K562 (cell line): Measurements from ENCODE around the gene SBK1. TPM values are rescaled to one million over a fixed set of nuclear protein-coding genes. Genes with fewer than 3 reads are reported as not detected.

ENCODE experiments used
- ATAC-seq: fragments of 200-7000 bp; cut with Tn5 transposase; 3 replicates; pipeline ENCODE4 v1.9.1; 2020; ENCODE audit warnings: moderate library complexity
- BruUV-seq: library from RNA; stranded (reverse); fragments of 400-500 nt; replicated peaks from 2 replicates; lab custom pipeline; 2021; lab: Mats Ljungman, UMichigan
- CTCF ChIA-PET: fragments of 300-600 bp; formaldehyde crosslinking; extraction: SDS; loops from one replicate; lab custom pipeline; 2021; ENCODE audit warnings: low intra/inter-chr PET ratio; lab: Yijun Ruan, JAX
- POLR2A ChIA-PET: fragments of 300-600, 350-650 bp; sonication (Branson Sonifier 250); formaldehyde crosslinking; extraction: SDS; loops from one replicate; lab custom pipeline; 2021; ENCODE audit warnings: antibody characterized with exemption, inconsistent platforms; lab: Yijun Ruan, JAX
- DNase-seq, 4 experiments: peaks; one replicate each; pipeline versions ENCODE4 v3.0.0 to v3.0.0-alpha.2; 2011 to 2018; ENCODE audit warnings: low spot score in 3 of 4, mixed read lengths in 3 of 4; ENCODE audit errors: extremely low read depth in 1 of 4
- FAIRE-seq: peaks from 2 replicates; lab custom pipeline; 2011; peaks lifted over from hg19 to GRCh38; lab: Jason Lieb, UNC
- H2AFZ ChIP-seq: 2 replicates; pipeline ENCODE4 v1.6.0; 2011; ENCODE audit warnings: low read depth, low read length, control low read depth, inconsistent platforms
- H3K27ac ChIP-seq: fragments of 200-600 bp; 3 replicates; pipeline ENCODE4 v1.8.0; 2011; ENCODE audit warnings: low read depth, mild to moderate bottlenecking, control low read depth, inconsistent platforms, low read length, moderate library complexity, mixed read lengths; ENCODE audit errors: extremely low read depth
- H3K27me3 ChIP-seq, 2 experiments: fragments of 300-600 bp in 1 of 2; 2 replicates in 1 of 2; 3 replicates in 1 of 2; pipeline versions ENCODE4 v1.6.0 to v1.8.0; 2011; ENCODE audit warnings: inconsistent platforms in 2 of 2, low read length in 2 of 2, mild to moderate bottlenecking in 1 of 2, mixed read lengths in 1 of 2, moderate library complexity in 1 of 2; ENCODE audit not compliant: control insufficient read depth in 2 of 2, insufficient read depth in 2 of 2
- H3K36me3 ChIP-seq: fragments of 300-600 bp; 3 replicates; pipeline ENCODE4 v1.8.0; 2011; ENCODE audit warnings: mild to moderate bottlenecking, low read length, inconsistent platforms; ENCODE audit not compliant: control insufficient read depth, insufficient read depth
- H3K4me1 ChIP-seq, 2 experiments: fragments of 200-600 bp in 1 of 2; replicated peaks in 1 of 2; 2 replicates in 1 of 2; 3 replicates in 1 of 2; pipeline versions ENCODE4 v1.5.1 to v1.8.0; 2011; ENCODE audit warnings: inconsistent platforms in 2 of 2, low read length in 2 of 2, mild to moderate bottlenecking in 1 of 2, mixed read lengths in 1 of 2, moderate library complexity in 1 of 2; ENCODE audit not compliant: control insufficient read depth in 2 of 2, insufficient read depth in 2 of 2
- H3K4me2 ChIP-seq: 2 replicates; pipeline ENCODE4 v1.6.1; 2011; ENCODE audit warnings: low read length, control low read depth, inconsistent platforms, mixed read lengths; ENCODE audit not compliant: insufficient read depth
- H3K4me3 ChIP-seq: fragments of 200-600 bp; sonication (generic), shearing (Covaris generic); 2 replicates; pipeline ENCODE4 v1.5.1; 2016; ENCODE audit warnings: control low read depth, inconsistent platforms
- H3K79me2 ChIP-seq: fragments of 200-600 bp; 3 replicates; pipeline ENCODE4 v1.8.0; 2011; ENCODE audit warnings: low read length, inconsistent platforms; ENCODE audit not compliant: control insufficient read depth, insufficient read depth
- H3K9ac ChIP-seq, 2 experiments: 2 replicates each; pipeline versions ENCODE4 v1.6.0 to v1.6.1; 2011; ENCODE audit warnings: low read depth in 2 of 2, low read length in 2 of 2, control low read depth in 1 of 2, inconsistent platforms in 1 of 2, mild to moderate bottlenecking in 1 of 2, mixed read lengths in 1 of 2; ENCODE audit not compliant: insufficient read depth in 1 of 2
- H3K9me1 ChIP-seq: one replicate; pipeline ENCODE4 v1.6.0; 2011; ENCODE audit warnings: inconsistent platforms, mild to moderate bottlenecking, low read length, moderate library complexity; ENCODE audit not compliant: control insufficient read depth, insufficient read depth
- H3K9me3 ChIP-seq: replicated peaks from 2 replicates; pipeline ENCODE4 v1.5.1; 2011; ENCODE audit warnings: low read depth, low read length, inconsistent platforms; ENCODE audit not compliant: control insufficient read depth, insufficient read depth
- H4K20me1 ChIP-seq: replicated peaks from 2 replicates; pipeline ENCODE4 v1.6.1; 2011; ENCODE audit warnings: low read length, inconsistent platforms, mixed read lengths; ENCODE audit not compliant: control insufficient read depth, insufficient read depth
- NEUROD1 ChIP-seq: fragments of 150-350 bp; IDR thresholded peaks from 2 replicates; pipeline ENCODE4 v1.6.1; 2014; ENCODE audit warnings: borderline replicate concordance, low read length, low read depth; ENCODE audit not compliant: partially characterized antibody
- ZNF124 ChIP-seq: sonication (generic); formaldehyde crosslinking; IDR thresholded peaks from 2 replicates; pipeline ENCODE4 v1.8.1; 2022; ENCODE audit warnings: missing genetic modification reagents
- ZNF444 ChIP-seq: fragments of 250-450 bp; sonication (Bioruptor Pico); IDR thresholded peaks from 2 replicates; pipeline ENCODE4 v1.4.0; 2020; ENCODE audit warnings: mild to moderate bottlenecking, moderate library complexity
- WGBS: fragments of 100-300 bp; shearing (Covaris generic); methylation state at CpG from one replicate; pipeline ENCODE4 v1.1.6; 2016; ENCODE audit warnings: low coverage, mixed read lengths; ENCODE audit not compliant: insufficient coverage; ENCODE audit errors: missing lambda C conversion rate; 5-methylcytosine and 5-hydroxymethylcytosine counted together
- in situ Hi-C: fragments of 300-500 bp; cut with MboI; formaldehyde crosslinking; loops from 4 replicates; pipeline ENCODE4 v1.15.0; 2018; ENCODE audit warnings: inconsistent platforms, mixed read lengths
- intact Hi-C: fragments of 100-400 bp; cut with micrococcal nuclease; formaldehyde crosslinking; loops from 2 replicates; pipeline ENCODE4 v1.14.2; 2022
- polyA plus RNA-seq, 8 experiments: library from polyadenylated mRNA; depleted of rRNA in 4 of 8; stranded (reverse) in 5 of 8; unstranded in 3 of 8; fragments of >200 nt; fragmentation: Nextera tagmentation in 2 of 8; fragmentation: Illumina TruSeq in 1 of 8; extraction: Ambion mirVana in 2 of 8; extraction: Trizol in 1 of 8; gene quantifications; 2 replicates each; pipeline versions ENCODE4 v1.2.1 to v1.2.3, GENCODE V29; 2011 to 2014; ENCODE audit warnings: inconsistent platforms in 1 of 8, missing spikeins in 1 of 8
- total RNA-seq, 7 experiments: library from RNA; depleted of rRNA in 6 of 7; stranded (reverse); fragments of >200 nt in 6 of 7; fragmentation: Illumina TruSeq in 2 of 7; extraction: Trizol in 2 of 7; gene quantifications; 2 replicates each; pipeline versions ENCODE4 v1.2.1 to v1.2.3, GENCODE V29; 2011 to 2021; ENCODE audit warnings: low replicate concordance in 1 of 7
- TF ChIP-seq, protein P1 (sequence below): sonication (generic); formaldehyde crosslinking; IDR thresholded peaks from 2 replicates; pipeline ENCODE4 v1.8.1; 2023; ENCODE audit warnings: missing genetic modification reagents, mild to moderate bottlenecking, borderline replicate concordance
- TF ChIP-seq, protein P2 (sequence below): sonication (generic); formaldehyde crosslinking; IDR thresholded peaks from 2 replicates; pipeline ENCODE4 v1.8.0; 2023; ENCODE audit warnings: mild to moderate bottlenecking, missing genetic modification reagents

SBK1 gene
- total and polyA plus RNA-seq, 9 of the 15 experiments (the other 6 are each of a cell fraction or from before 2014, with no cell fraction given) = 0.01 to 0.07 (median 0.03) TPM; not detected in 6

DNA sequence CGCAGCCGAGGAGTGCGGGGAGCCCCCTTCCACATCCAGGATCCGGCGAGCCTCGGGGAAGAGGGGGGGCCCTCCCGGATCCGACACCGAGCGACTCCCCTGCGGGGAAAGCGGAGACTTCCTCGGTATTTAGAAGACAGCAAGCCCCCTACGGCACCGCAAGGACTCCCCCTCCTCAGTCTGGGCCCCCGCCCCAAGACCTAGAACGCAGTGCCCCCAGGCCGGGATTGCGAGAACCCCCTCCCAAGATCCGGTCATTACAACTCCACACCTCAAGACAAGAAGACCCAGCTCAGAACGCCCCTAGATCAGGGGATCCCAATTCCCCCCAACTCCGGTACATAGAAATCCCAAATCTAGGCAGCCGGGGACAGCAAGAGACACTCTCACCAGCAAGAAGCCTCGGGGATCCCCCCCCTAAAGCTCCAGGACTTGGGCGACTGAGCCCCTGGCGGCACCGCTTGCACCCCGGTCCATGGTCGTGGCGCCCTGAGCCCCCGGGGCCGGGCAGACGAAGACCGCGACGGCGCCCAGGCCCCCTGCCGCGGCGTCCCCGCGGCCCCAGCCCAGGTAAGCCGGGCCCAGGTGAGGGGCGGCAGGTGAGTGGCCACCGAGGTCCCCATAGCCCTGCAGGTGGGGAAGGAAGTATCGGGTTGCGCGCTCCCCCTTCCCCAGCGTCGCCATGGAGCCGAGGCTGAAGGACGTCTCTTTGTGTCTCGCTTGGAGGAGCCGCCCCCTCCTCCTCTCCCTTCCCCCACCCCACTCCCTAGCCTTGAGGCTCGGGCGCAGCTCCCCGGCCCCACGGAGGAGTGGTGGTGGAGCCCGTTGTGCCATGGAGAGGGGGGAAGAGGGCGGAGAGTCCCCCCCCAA lies 641 bp downstream of the SBK1 start:
- no TSS peak for BruUV-seq
- CTCF ChIA-PET = no interaction called here
- intact Hi-C loops (no loop called here), in situ Hi-C loops (no loop called here)
- H3K4me3 ChIP-seq = peak overlapping the region; percentile 21; the same call in 1 of the 2 replicates
- peaks cover 15 to 42% of the 10 kb centered on the region in 2 experiments; a peak in 4 of 5 replicates for H3K27me3 ChIP-seq
- H3K4me1 ChIP-seq = peaks cover 4 to 14% of the 10 kb centered on the region in 2 experiments; a peak in 3 of 5 replicates
- ATAC-seq (no peak), DNase-seq (no peak), FAIRE-seq (no peak)
- H3K36me3 ChIP-seq = no peaks in the 10 kb centered on the region
- POLR2A ChIA-PET = interaction anchor here (0.7 to 1.5 kb wide), 3 partner anchors 10 to 264 kb away, joined by 3 to 7 read pairs (median 5); no protein-coding TSS in a partner anchor
- H2AFZ ChIP-seq = 0 out of 2 replicates have a peak overlapping the region, but pooled peaks have one; percentile 40
- H3K9ac ChIP-seq = peak overlapping the region in 1 of 2 experiments; percentile 80; a peak in 2 of 4 replicates
- H3K4me2 ChIP-seq = no peak overlapping the region
- H3K27ac ChIP-seq = no peak overlapping the region
- WGBS = 18% methylated on average over 30 of the region's 60 CpGs
- H3K9me3 ChIP-seq = no peaks in the 10 kb centered on the region
- H3K79me2 ChIP-seq = no peaks in the 10 kb centered on the region
- peaks cover 11% of the 10 kb centered on the region; the same call in 1 of the 2 replicates for H4K20me1 ChIP-seq
- no peaks in the 10 kb centered on the region for H3K9me1 ChIP-seq
- TF ChIP-seq, protein P1, sequence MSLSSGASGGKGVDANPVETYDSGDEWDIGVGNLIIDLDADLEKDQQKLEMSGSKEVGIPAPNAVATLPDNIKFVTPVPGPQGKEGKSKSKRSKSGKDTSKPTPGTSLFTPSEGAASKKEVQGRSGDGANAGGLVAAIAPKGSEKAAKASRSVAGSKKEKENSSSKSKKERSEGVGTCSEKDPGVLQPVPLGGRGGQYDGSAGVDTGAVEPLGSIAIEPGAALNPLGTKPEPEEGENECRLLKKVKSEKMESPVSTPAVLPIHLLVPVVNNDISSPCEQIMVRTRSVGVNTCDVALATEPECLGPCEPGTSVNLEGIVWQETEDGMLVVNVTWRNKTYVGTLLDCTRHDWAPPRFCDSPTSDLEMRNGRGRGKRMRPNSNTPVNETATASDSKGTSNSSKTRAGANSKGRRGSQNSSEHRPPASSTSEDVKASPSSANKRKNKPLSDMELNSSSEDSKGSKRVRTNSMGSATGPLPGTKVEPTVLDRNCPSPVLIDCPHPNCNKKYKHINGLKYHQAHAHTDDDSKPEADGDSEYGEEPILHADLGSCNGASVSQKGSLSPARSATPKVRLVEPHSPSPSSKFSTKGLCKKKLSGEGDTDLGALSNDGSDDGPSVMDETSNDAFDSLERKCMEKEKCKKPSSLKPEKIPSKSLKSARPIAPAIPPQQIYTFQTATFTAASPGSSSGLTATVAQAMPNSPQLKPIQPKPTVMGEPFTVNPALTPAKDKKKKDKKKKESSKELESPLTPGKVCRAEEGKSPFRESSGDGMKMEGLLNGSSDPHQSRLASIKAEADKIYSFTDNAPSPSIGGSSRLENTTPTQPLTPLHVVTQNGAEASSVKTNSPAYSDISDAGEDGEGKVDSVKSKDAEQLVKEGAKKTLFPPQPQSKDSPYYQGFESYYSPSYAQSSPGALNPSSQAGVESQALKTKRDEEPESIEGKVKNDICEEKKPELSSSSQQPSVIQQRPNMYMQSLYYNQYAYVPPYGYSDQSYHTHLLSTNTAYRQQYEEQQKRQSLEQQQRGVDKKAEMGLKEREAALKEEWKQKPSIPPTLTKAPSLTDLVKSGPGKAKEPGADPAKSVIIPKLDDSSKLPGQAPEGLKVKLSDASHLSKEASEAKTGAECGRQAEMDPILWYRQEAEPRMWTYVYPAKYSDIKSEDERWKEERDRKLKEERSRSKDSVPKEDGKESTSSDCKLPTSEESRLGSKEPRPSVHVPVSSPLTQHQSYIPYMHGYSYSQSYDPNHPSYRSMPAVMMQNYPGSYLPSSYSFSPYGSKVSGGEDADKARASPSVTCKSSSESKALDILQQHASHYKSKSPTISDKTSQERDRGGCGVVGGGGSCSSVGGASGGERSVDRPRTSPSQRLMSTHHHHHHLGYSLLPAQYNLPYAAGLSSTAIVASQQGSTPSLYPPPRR (CRISPR knock-in tag) = no peak
- no peak for TF ChIP-seq ZNF444 (CRISPR knock-in tag)
- TF ChIP-seq ZNF124 (CRISPR knock-in tag) = no peak
- no peak for TF ChIP-seq NEUROD1
- TF ChIP-seq, protein P2, sequence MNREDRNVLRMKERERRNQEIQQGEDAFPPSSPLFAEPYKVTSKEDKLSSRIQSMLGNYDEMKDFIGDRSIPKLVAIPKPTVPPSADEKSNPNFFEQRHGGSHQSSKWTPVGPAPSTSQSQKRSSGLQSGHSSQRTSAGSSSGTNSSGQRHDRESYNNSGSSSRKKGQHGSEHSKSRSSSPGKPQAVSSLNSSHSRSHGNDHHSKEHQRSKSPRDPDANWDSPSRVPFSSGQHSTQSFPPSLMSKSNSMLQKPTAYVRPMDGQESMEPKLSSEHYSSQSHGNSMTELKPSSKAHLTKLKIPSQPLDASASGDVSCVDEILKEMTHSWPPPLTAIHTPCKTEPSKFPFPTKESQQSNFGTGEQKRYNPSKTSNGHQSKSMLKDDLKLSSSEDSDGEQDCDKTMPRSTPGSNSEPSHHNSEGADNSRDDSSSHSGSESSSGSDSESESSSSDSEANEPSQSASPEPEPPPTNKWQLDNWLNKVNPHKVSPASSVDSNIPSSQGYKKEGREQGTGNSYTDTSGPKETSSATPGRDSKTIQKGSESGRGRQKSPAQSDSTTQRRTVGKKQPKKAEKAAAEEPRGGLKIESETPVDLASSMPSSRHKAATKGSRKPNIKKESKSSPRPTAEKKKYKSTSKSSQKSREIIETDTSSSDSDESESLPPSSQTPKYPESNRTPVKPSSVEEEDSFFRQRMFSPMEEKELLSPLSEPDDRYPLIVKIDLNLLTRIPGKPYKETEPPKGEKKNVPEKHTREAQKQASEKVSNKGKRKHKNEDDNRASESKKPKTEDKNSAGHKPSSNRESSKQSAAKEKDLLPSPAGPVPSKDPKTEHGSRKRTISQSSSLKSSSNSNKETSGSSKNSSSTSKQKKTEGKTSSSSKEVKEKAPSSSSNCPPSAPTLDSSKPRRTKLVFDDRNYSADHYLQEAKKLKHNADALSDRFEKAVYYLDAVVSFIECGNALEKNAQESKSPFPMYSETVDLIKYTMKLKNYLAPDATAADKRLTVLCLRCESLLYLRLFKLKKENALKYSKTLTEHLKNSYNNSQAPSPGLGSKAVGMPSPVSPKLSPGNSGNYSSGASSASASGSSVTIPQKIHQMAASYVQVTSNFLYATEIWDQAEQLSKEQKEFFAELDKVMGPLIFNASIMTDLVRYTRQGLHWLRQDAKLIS (CRISPR knock-in tag) = no peak
